ENCODE data around the gene IPO7.
"Not testable (repeated sequence)": the region's sequence is repeated elsewhere in the genome, so short reads cannot be mapped to it uniquely, and the experiment has no call there.

Gene IPO7

DNA sequence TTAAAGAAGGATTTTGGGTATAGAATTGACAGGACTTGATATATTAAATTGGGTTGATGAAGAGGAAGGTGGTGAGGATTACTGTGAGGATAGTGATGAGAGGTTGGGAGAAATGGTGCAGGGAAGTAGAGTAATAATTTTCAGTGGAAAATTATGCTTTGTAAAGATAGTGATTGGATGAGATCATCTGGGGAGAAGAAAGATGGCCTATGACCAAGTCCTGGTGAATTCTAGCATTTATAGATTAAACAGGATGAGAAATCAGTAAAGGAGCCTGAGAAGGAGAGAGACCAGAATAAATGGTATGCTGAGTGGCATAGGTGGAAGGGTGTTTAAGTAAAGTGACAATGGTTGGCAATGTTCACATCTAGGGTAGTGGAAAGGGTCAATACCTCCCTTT lies 15.0 kb downstream of the IPO7 start:
- no peak for DNase-seq

DNA sequence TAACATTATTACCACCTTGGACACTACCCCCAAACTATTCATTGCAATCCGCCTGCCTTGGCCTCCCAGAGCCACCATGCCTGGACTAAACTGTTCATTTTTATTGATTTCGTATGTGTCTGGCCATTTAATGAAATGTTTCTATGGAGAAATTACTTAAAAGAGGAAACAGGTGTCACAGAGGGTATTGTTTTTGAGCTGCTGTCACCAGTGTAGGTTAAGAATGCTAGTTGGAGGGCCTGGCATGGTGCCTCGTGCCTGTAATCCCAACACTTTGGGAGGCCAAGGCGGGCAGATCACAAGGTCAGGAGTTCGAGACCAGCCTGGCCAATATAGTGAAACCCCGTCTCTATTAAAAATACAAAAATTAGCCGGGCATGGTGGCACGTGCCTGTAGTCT lies 17.4 kb downstream of the IPO7 start:
- DNase-seq: not testable (repeated sequence)

DNA sequence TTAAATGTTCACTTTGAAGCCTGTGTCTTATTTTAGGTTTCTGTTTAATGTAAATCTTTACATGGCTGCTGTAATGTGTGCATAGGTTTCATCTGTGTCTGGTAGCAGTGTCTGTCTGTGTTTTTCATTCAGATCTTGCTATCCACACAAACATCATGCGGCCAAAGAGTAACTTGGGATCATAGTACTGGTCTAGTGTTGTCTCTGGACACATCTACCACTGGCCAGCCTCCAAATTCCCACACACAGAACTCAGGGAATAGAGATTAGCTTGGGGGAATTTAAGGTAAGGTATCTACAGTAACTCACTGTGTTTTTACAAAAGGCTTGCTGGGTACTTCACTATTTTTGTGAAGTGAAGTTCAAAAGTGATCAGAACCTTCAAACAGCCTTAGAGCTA lies 44.3 kb downstream of the IPO7 start:
- no peak for DNase-seq

DNA sequence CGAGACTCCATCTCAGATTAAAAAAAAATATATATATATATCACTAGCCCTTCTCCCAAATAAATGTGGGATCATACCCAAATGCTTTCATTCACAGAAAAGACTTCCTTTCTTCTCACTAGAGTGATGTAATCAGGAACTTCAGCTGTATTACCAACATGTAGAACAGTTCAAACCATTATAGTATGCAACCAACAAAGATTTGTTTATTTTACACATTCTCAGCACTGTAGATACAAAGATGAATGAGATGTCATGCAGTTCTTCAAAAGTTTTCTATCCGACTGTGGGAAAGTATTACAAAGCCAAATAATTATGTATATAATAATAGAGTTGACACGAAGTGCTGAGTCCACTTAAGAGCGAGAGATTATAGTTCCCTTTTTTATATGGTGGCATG lies 54.2 kb downstream of the IPO7 start:
- DNase-seq: no peak

DNA sequence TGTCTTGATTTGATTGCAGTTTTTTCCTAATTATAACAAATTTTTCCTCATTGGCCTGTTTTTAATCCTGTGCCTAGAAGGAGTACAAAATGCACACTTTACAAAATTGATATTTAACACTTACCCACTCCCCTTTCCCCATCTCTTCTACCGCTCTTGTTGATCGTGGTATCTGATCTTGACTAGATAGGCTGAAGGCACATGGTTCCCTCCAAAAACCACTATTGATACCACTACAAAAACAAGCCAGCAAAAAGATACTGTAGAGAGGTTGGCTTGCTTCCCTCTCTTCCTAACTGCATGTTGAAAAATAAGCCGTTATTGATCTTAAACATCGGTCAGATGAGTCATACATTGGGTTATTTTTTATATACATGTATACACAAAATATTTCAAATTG lies 61.8 kb downstream of the IPO7 start:
- DNase-seq: no peak

DNA sequence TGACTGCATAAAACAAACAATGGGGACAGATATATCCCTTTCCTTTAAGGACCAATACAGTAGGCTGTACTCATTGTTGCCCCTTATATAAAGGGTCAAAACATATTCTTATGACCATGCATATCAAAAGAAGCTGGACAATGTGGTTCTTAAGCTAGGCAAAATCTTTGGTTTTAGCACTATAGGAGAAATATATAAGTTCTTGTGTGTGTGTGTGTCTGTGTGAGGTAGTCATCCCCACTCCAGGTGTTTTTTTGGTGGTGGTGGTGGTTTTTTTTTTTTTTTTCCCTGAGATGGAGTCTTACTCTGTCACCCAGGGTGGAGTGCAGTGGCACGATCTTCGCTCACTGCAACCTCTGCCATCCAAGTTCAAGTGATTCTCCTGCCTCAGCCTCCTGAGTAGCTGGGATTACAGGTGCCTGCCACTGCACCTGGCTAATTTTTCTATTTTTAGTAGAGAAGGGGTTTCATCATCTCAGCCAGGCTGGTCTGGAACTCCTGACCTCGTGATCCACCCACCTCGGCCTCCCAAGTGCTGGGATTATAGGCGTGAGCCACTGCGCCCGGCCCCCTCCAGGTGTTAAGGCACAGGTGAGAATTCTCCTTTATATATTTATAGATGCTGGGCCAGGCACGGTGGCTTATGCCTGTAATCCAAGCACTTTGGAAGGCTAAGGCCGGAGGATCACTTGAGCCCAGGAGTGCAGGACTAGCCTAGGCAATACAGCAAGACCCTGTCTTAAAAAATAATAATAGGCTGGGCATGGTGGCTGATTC lies 64.3 kb downstream of the IPO7 start:
- no peak for DNase-seq

DNA sequence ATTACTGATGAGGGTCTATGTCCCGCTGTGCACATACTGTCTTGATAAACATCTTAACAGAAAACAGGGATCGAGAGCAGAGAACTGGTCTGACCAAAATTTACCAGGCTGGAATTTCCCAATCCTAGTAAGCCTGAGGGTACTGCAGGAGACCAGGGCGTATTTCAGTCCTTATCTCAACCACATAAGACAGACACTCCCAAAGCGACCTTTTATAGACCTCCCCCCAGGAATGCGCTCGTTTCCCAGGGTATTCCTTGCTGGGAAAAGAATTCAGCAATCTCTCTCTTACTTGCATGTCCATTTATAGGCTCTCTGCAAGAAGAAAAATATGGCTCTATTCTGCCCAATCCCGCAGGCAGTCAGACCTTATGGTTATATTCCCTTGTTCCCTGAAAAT lies 67.6 kb downstream of the IPO7 start:
- not testable (repeated sequence) for DNase-seq

DNA sequence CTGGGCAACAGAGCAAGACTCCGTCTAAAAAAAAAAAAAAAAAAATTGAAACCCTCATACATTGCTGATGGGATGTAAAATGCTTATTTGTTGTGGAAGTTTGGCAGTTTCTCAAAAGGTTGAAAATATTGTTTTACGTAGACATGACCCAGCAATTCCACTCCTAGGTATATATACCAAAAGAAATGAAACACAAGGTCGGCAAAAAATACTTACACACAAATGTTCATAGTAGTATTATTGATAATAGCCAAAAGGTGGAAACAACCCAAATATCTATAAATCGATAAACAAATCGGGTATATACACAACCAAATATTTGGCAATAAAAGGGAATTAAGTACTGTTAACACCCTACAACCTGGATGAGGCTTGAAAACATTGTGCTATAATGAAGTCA lies 71.3 kb downstream of the IPO7 start:
- no peak for DNase-seq

DNA sequence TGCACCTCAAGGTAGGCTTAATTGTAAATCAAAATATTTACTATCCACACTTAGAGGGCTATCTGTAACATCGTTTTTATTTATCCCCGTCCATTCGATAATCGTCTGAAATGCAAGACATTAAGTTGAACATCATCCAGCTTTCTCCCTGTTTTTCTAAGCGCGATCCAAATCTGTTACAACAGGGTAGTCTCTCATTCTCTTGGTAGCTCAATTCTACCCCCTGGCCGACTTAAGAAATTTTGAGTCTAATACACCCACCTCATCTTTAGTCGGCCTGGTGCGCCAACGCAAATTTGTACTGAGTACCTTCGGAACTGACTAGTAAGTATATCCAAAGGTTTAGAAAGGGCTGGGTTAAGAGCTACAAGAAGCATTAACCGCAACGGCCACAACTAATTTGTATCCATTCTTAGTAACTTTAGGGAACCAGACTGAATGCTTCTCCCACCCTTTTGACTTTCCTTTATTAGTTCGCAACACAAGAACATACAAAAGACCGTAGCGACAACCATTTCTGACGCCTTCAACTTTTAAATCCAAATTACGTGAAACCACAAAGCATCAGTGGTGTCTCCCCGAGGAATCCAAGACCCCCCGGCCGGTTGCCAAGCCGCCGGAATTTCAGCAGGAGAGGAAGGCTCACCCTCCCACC lies 75.3 kb downstream of the IPO7 start:
- peak; percentile 20 for DNase-seq

DNA sequence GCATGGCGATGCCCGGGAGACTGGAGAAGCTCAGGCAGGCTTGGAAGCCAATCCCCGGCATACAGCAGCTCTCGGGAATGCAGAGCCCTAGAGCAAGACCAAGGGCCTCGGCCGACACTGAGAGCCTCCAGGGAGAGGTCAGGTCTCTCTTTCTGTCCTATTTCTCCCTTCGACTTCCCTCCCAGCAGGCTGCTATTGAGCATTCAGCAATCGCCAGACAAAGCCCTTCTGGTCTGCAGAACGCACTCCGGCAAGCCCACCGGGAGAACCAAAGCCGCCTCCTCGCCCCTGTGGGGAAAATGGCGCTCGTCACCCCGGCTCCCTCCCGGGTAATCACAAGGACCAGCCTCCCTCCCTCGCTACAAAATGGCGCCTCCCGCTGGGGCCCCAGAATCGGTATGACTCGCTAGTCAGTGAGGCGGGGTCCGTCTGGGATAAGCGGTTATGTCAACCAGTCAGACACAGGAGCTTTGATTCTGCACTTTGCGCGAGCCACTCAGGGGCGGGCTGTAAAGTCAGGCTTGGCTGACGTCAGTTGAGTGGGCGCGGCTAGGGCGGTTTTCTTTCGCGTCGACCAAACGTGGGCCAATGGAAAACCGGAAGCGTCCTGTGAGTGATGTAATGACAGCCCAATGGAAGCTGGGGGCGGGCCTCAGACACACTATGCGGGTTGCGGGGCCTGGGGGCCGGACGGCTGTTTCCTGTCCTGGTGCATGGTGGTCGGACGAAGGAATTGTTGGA lies 76.0 kb downstream of the IPO7 start, which contains the start of gene ZNF143:
ZNF143 (plus strand) TSS at position 691 of the 741 bp plus-strand sequence. CDS start 10,297 bp downstream, outside the sequence.
- peak; percentile 98 for DNase-seq

DNA sequence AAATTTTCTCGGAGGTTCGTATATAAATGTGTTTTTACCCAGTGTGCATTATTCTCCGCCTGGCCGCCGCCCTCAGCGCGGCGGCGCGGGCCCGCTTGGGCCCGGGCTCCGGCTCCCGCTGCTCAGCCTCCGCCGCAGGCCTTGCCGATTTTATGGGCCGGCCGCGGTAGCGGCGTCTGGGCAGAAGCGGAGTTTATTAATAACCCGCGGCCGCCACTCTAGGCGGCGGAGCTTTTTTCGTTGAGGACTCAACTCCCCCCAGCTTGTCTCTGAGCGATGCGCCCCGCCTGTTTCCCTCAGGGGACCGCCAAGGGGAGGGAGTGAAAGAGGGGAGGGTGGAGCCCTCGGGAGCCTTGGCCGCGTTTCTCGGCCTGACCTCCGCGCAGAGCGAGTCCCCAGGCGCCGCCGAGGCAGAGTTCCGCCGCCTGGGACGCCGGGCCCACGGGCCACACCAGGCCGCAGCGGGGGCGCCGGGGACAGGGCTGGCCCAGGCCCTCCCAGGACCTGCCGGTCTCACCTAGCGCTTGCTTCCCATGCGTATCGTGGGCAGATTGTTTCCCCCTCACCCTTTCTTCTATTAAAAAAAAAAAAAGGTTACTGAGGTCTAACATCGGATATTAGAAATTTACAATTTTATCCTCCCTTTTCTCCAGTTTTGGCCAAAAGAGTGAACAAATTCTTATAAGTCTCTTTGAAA lies 76.8 kb downstream of the IPO7 start:
- DNase-seq: peak; percentile 82

DNA sequence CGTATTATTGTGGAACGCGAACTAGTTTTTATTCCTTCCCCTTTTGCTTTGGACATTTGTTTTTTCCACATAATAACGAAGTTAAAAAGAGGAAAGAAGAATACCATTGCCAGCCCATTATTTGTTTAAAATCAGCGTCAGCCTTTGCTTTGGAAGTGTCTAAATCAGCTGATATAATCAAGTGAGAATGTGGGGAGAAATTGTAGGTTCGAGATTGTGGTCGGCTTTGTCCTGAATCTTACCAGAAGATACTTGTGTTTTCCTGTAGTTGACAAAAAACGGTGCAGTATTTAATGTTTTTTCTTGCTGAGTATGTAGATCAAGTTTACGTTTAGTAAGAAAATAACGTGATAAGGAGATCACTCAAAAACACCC lies 77.3 kb downstream of the IPO7 start:
- DNase-seq: peak; percentile 32

DNA sequence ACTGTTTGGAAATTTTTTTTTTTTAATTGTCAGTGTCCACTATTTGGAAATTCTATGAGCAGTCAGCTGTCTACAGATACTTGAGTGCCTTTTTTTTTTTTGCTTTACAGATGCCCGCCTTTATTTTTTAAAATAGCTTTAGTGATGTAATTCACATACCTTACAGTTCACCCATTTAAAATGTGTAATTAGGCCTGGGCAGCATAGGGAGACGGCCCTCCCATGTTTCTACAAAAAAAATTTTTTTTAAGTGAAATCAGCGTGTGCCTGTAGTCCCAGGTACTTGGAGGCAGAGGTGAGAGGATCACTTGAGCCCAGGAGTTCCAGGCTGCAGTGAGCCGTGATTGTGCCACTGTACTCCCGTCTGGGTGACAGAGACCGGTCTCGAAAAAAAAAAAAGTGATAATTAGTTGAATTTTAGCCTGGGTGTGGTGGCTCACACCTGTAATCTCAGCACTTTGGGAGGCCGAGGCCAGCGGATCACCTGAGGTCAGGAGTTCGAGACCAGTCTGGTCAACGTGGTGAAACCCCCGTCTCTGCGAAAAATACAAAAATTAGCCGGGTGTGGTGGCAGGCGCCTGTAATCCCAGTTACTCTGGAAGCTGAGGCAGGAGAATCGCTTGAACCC lies 77.8 kb downstream of the IPO7 start:
- DNase-seq: peak; percentile 2

DNA sequence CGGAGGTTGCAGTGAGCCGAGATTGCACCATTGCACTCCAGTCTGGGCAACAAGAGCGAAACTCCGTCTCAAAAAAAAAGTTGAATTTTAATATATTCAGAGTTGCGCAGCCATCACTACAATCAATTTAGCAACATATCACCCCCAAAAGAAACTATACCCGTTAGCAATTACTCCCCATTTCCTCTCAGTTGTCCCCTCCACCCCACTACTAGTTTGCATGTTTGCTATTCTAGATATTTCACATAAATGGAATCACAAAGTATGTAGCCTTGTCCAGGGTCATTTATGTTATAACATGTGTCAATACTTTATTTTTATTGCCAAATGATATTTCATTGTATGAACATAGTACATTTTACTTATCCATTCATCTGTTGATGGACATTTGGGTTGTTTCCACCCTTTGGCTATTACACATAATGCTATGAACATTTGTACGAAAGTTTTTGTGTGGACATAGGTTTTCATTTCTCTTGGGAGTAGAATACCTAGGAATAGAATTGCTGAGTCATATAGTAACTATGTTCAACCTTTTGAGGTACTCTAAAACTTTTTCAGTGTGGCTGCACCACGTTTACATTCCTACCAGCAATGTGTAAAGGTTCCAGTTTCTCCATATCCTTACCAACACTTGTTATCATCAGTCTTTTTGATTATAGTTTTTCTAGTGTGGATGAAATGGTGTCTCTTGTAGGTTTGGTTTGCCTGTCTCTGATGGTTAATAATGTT lies 78.5 kb downstream of the IPO7 start:
- no peak for DNase-seq

DNA sequence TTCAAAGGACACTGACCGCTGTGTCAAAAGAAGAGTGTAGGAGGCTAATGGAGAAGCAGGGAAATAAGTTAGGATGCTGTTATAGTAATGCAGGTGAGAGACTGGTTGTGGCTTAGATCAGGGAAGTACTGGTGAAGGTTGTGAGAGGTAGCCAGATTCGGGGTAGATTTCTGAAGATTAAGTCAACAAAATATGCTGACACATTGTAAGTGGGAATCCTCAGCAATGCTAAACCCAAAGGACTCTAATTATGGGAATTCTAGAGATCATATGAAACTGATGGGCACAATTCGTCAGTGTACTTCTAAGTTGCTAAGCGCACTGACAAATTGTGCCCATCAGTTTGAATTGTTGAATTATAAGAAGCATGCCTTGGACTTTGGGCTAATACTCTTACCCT lies 86.3 kb downstream of the IPO7 start:
- DNase-seq: no peak

DNA sequence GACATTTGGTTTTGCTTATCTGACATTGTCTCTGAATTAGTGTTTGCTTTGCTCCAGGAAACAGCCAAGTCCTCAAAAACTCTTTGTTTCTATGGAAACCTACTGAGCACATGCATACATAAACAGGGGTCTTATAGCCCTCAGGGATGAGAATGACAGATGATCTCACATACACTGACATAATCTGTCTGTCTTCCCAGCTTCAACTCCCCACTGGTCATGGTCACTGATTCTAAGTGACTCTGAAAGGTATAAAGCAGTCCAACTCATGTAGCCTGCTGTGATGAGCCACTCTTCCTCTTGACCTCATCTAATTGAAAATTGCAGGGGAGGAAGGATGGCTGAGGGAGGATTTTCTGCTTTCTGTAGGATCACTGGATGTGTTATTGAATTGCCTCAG lies 89.0 kb downstream of the IPO7 start:
- DNase-seq: no peak

DNA sequence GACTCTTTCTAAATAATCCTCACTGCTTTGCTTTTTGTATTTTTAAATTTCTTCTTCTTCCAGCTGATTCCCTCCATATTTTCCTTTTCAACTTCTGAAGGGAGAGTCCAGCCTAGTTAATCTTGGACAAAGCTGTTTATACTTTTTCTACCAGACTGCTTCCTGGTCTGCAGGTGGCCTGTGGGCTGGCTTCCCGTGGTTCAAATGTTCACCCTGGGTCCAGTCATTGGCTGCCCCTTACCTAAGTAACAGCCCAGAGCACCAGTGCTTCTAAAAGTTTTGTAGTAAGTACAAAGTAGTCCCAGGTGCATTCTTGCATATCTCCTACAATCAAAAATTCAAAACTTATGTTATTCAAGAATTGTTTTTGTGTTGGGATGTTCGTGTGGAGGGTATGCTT lies 95.4 kb downstream of the IPO7 start:
- no peak for DNase-seq

DNA sequence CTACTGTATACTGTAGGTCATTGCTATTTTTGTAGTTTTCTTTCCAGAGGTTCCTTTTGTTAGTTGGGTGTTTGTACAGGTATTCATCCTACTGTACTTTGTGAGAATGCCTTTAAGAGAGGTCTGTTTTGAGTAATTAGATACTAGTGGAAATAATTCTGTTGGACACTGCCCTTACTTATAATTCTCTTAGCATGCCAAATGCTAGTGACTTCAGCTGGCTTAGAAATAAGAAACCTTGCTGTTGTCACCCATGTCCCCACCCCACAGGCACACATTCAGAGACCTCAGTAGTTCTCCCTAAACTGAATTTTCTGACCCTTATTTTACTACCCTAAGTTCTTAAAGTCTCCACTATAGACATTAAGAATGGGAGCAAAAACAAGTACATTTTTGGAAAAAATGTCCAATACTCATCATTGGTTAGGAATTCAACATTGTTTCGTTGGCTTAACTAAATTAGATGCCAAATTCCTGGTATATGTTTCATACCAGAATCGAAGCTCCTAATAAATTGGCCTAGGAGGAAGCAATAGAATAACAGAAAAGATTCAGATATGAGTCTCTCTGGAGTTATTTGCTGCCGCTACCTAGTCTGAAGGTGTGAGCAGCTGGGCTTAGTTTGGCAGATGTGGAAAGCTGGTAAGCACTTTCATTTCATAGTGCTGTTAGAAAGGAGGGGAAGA lies 104.8 kb downstream of the IPO7 start:
- DNase-seq: no peak

DNA sequence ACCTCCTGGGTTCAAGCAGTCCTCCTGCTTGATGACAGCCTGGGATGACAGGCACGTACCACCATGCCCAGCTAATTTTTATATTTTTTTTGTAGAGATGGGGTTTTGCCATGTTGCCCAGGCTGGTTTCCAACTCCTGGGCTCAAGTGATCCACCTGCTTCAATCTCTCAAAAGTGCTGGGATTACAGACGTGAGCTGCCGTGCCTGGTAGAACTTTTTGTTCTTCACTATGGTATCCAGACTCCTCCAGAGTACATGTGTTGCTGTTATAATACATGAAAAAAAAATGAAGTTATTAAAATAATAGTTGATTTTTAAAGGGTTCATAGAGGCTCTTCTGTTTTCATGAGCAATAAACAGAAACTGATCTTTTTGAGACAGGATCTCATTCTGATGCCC lies 105.9 kb downstream of the IPO7 start:
- no peak for DNase-seq

DNA sequence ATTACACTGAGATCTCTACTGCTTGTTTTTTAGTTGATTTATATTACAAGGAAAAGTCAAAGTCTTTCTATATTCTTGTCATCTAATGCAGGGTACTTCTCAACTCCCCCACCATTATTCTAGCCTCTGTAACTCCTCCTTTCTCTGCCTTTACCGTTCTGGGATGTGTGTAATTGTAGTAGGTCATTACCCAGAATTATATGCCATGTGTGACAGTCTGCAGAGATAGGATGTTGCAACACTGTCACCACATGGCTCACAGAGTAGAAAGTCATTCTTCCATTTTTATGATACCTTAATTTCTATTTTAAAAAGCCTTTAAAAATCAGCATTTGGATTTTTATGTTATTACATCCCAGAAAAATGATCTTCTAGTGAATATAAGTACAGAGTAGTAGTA lies 109.0 kb downstream of the IPO7 start:
- no peak for DNase-seq

DNA sequence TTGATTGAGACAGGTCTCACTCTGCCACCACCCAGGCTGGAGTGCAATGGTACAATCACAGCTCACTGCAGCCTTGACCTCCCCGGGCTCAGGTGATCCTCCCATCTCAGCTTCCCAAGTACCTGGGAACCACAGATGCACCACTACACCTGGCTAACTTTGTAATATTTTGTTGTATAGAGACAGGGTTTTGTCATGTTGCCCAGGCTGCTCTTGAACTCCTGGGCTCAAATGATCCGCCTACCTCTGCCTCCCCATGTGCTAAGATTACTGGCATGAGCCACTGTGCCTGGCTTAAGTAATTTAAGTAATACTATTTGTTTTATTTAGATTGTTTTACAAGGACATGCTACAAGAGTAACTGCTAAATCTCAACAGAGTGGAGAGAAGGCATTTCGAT lies 109.9 kb downstream of the IPO7 start:
- no peak for DNase-seq
